ENCODE data around the gene MBOAT7.
A peak's percentile ranks its signal among the peaks of the same experiment; 100 is the strongest.
"Not testable (repeated sequence)": the region's sequence is repeated elsewhere in the genome, so short reads cannot be mapped to it uniquely, and the experiment has no call there.

MBOAT7 gene

GRCh38 chr19:54216869-54217268 lies 27.5 kb upstream of the MBOAT7 start:
- H3K4me2 ChIP-seq (ENCODE audit: low read length), result no peak overlapping the region
- TF ChIP-seq EZH2 (IDR thresholded peaks at IDR 0.05; ENCODE audit: borderline replicate concordance, low read length), result no peak
- H4K20me1 ChIP-seq (ENCODE audit: insufficient read depth, low read length), result no peaks in the 10 kb centered on the region
- H3K4me3 ChIP-seq (ENCODE audit: low read depth, low read length, poor library complexity, severe bottlenecking), result no peak overlapping the region
- no peaks in the 10 kb centered on the region for H3K4me1 ChIP-seq (ENCODE audit: insufficient read depth, low read length, severe bottlenecking)
- no peaks in the 10 kb centered on the region for H3K27me3 ChIP-seq (ENCODE audit: insufficient read depth, low read length)
- H2AFZ ChIP-seq (ENCODE audit: low read length), result no peak overlapping the region
- no peaks in the 10 kb centered on the region for H3F3A ChIP-seq (ENCODE audit: insufficient read depth, low read length)
- no peak overlapping the region for H3K27ac ChIP-seq (ENCODE audit: low read depth, low read length, poor library complexity, severe bottlenecking)
- H3K9ac ChIP-seq (ENCODE audit: low read length), result no peak overlapping the region
- H3K9me2 ChIP-seq (ENCODE audit: low read depth, low read length), result no peaks in the 10 kb centered on the region
- H3K79me2 ChIP-seq (ENCODE audit: insufficient read depth, low read length), result no peaks in the 10 kb centered on the region
- H3K9me3 ChIP-seq (ENCODE audit: low read length), result no peaks in the 10 kb centered on the region
- peaks cover 47% of the 10 kb centered on the region for H3K36me3 ChIP-seq (ENCODE audit: insufficient read depth, low read length)

- H3K9ac ChIP-seq (ENCODE audit: low read length); H3K27me3 ChIP-seq (ENCODE audit: insufficient read depth, low read length); H3K4me2 ChIP-seq (ENCODE audit: low read length); H2AFZ ChIP-seq (ENCODE audit: low read length); H3K27ac ChIP-seq (ENCODE audit: low read depth, low read length, poor library complexity, severe bottlenecking); H4K20me1 ChIP-seq (ENCODE audit: insufficient read depth, low read length); H3F3A ChIP-seq (ENCODE audit: insufficient read depth, low read length); H3K4me3 ChIP-seq (ENCODE audit: low read depth, low read length, poor library complexity, severe bottlenecking); H3K79me2 ChIP-seq (ENCODE audit: insufficient read depth, low read length); H3K9me2 ChIP-seq (ENCODE audit: low read depth, low read length); H3K9me3 ChIP-seq (ENCODE audit: low read length); H3K4me1 ChIP-seq (ENCODE audit: insufficient read depth, low read length, severe bottlenecking): not testable (repeated sequence)
- H3K36me3 ChIP-seq (ENCODE audit: insufficient read depth, low read length), result peaks cover 64% of the 10 kb centered on the region
Measured at GRCh38 chr19:54214734-54215133, 25.4 kb upstream of the MBOAT7 start.

- not testable (repeated sequence) for H3K9me2 ChIP-seq (ENCODE audit: low read depth, low read length); H3K4me2 ChIP-seq (ENCODE audit: low read length); H3K27me3 ChIP-seq (ENCODE audit: insufficient read depth, low read length); H3K4me3 ChIP-seq (ENCODE audit: low read depth, low read length, poor library complexity, severe bottlenecking); H4K20me1 ChIP-seq (ENCODE audit: insufficient read depth, low read length); H3K4me1 ChIP-seq (ENCODE audit: insufficient read depth, low read length, severe bottlenecking); H3K79me2 ChIP-seq (ENCODE audit: insufficient read depth, low read length); H2AFZ ChIP-seq (ENCODE audit: low read length); H3F3A ChIP-seq (ENCODE audit: insufficient read depth, low read length); H3K27ac ChIP-seq (ENCODE audit: low read depth, low read length, poor library complexity, severe bottlenecking); H3K9ac ChIP-seq (ENCODE audit: low read length); H3K9me3 ChIP-seq (ENCODE audit: low read length)
- peaks cover 66% of the 10 kb centered on the region for H3K36me3 ChIP-seq (ENCODE audit: insufficient read depth, low read length)
Measured at GRCh38 chr19:54214217-54214616, 24.8 kb upstream of the MBOAT7 start.

- no peaks in the 10 kb centered on the region for H3K9me3 ChIP-seq (ENCODE audit: low read length)
- H3K4me3 ChIP-seq (ENCODE audit: low read depth, low read length, poor library complexity, severe bottlenecking), result no peak overlapping the region
- no peaks in the 10 kb centered on the region for H3K79me2 ChIP-seq (ENCODE audit: insufficient read depth, low read length)
- no peak for TF ChIP-seq CTCF (IDR thresholded peaks at IDR 0.05; ENCODE audit: low read length)
- no peak for TF ChIP-seq EZH2 (IDR thresholded peaks at IDR 0.05; ENCODE audit: borderline replicate concordance, low read length)
- peaks cover 18% of the 10 kb centered on the region for H3K4me1 ChIP-seq (ENCODE audit: insufficient read depth, low read length, severe bottlenecking)
- no peaks in the 10 kb centered on the region for H3K9me2 ChIP-seq (ENCODE audit: low read depth, low read length)
- no peak overlapping the region for H3K9ac ChIP-seq (ENCODE audit: low read length)
- H3K36me3 ChIP-seq (ENCODE audit: insufficient read depth, low read length), result peaks cover 78% of the 10 kb centered on the region
- H3K4me2 ChIP-seq (ENCODE audit: low read length), result no peak overlapping the region
- no peaks in the 10 kb centered on the region for H3F3A ChIP-seq (ENCODE audit: insufficient read depth, low read length)
- H4K20me1 ChIP-seq (ENCODE audit: insufficient read depth, low read length), result no peaks in the 10 kb centered on the region
- H3K27ac ChIP-seq (ENCODE audit: low read depth, low read length, poor library complexity, severe bottlenecking), result peak overlapping the region; percentile 41
- H2AFZ ChIP-seq (ENCODE audit: low read length), result no peak overlapping the region
- H3K27me3 ChIP-seq (ENCODE audit: insufficient read depth, low read length), result no peaks in the 10 kb centered on the region
Measured at GRCh38 chr19:54211235-54211634, 21.9 kb upstream of the MBOAT7 start.
